SK-N-SH (cell line): Measurements from ENCODE around the gene HCST.
"Not testable (repeated sequence)": the region's sequence is repeated elsewhere in the genome, so short reads cannot be mapped to it uniquely, and the experiment has no call there.

Experiments
- EP300 ChIP-seq, 2 experiments: IDR thresholded peaks; 2 replicates each; pipeline versions ENCODE4 v1.4.0 to v1.6.1; 2012; ENCODE audit warnings: borderline replicate concordance in 1 of 2, low read depth in 1 of 2, low read length in 1 of 2
- EZH2phosphoT487 ChIP-seq: fragments of 200-600 bp; sonication (generic); IDR thresholded peaks from 2 replicates; pipeline ENCODE4 v1.6.1; 2017; ENCODE audit warnings: low read depth, mixed run types, mild to moderate bottlenecking, antibody characterized with exemption, moderate library complexity, borderline replicate concordance
- FOXM1 ChIP-seq: IDR thresholded peaks from 2 replicates; pipeline ENCODE4 v1.4.0; 2012; ENCODE audit warnings: low read depth, mild to moderate bottlenecking
- JUND ChIP-seq: IDR thresholded peaks from 2 replicates; pipeline ENCODE4 v1.4.0; 2012
- POLR2AphosphoS5 ChIP-seq: IDR thresholded peaks from 2 replicates; pipeline ENCODE4 v1.6.1; 2012; ENCODE audit warnings: low read depth, low read length
- SIN3A ChIP-seq: IDR thresholded peaks from 2 replicates; pipeline ENCODE4 v1.6.1; 2012; ENCODE audit warnings: low read depth, mild to moderate bottlenecking, low read length, moderate library complexity, borderline replicate concordance
- TF ChIP-seq, protein P1 (sequence below): fragments of 200-600 bp; sonication (generic); IDR thresholded peaks from 2 replicates; pipeline ENCODE4 v1.6.1; 2017; ENCODE audit warnings: antibody characterized with exemption, mild to moderate bottlenecking, moderate library complexity

- TF ChIP-seq JUND; POLR2AphosphoS5; FOXM1; SIN3A; EZH2phosphoT487; EP300 (IDR thresholded peaks at IDR 0.05; ENCODE audit: borderline replicate concordance in 1 of 2, low read depth in 1 of 2, low read length in 1 of 2): not testable (repeated sequence)
- TF ChIP-seq, protein P1, sequence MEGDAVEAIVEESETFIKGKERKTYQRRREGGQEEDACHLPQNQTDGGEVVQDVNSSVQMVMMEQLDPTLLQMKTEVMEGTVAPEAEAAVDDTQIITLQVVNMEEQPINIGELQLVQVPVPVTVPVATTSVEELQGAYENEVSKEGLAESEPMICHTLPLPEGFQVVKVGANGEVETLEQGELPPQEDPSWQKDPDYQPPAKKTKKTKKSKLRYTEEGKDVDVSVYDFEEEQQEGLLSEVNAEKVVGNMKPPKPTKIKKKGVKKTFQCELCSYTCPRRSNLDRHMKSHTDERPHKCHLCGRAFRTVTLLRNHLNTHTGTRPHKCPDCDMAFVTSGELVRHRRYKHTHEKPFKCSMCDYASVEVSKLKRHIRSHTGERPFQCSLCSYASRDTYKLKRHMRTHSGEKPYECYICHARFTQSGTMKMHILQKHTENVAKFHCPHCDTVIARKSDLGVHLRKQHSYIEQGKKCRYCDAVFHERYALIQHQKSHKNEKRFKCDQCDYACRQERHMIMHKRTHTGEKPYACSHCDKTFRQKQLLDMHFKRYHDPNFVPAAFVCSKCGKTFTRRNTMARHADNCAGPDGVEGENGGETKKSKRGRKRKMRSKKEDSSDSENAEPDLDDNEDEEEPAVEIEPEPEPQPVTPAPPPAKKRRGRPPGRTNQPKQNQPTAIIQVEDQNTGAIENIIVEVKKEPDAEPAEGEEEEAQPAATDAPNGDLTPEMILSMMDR, result not testable (repeated sequence)
Observed at GRCh38 chr19:35870124-35870736, 32.1 kb upstream of the HCST start.
